HG02981 (cell line): Measurements from ENCODE around the gene IGSF21.

Experiments
- ATAC-seq: cut with Tn5 transposase; IDR thresholded peaks from one replicate; pipeline ENCODE4 v1.9.1; 2021; ENCODE audit warnings: mild to moderate bottlenecking, moderate library complexity; ENCODE audit not compliant: unreplicated experiment

The IGSF21 gene

GRCh38 chr1:18288722-18289121, 181.1 kb downstream of the IGSF21 start:
- no peak for ATAC-seq

DNA sequence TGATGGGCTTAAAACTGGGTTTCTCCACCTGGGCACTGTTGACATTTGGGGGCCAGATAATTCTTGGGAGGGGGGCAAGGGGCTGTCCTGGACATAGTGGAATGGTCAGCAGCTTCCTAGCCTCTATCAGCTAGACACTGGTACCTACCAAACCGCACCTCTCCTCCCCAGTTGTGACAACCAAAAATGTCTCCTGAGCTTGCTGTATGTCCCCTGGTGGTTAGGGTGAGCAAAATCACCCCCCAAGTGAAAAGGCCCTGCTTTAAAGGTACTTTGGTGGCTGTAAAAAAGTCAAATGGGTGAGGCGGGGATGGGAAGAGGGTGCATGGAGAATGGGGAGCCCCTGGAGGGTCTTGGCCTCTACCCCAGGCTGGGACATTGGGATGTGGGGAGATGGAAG, 182.0 kb downstream of the IGSF21 start:
- ATAC-seq: no peak

- ATAC-seq: no peak
Measured at GRCh38 chr1:18290740-18291412, 183.3 kb downstream of the IGSF21 start.

- no peak for ATAC-seq
Measured at GRCh38 chr1:18292531-18292930, 184.9 kb downstream of the IGSF21 start.

- no peak for ATAC-seq
Measured at GRCh38 chr1:18293291-18293690, 185.7 kb downstream of the IGSF21 start.

DNA sequence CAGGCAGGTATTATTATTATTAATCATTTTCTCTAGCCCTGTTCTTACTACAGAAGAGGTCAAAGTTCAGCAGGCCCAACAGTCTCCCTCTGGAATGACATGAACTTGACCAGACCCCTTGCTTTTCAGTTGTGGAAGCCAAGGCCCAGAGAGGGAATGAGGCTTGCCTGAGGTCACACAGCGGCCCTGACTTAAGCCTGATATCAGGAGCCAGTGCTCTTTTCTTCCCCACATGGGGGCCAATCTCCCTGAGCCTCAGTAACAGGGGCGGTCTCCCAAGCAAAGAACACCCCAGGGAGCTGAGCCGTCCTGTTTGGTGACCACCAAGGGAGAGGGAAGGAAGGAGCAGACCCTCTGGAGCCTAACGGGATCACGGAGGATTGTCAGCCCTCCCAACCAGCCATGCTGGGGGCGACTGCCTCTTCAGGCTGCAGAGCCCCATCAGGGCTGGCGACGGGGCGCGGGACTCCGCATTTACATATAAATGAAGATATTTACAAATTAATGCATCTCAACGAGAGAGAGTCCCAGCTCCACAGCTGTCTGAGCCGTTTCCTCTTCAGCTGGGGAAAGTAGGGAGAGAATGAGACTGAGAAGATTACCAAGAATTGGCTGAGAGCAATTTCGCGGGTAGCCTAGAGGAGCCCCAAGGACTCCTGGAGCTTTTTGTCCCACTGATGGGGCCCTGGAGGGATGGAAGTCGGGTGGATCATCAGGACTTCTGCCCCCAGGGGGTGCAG, 187.0 kb downstream of the IGSF21 start:
- no peak for ATAC-seq

DNA sequence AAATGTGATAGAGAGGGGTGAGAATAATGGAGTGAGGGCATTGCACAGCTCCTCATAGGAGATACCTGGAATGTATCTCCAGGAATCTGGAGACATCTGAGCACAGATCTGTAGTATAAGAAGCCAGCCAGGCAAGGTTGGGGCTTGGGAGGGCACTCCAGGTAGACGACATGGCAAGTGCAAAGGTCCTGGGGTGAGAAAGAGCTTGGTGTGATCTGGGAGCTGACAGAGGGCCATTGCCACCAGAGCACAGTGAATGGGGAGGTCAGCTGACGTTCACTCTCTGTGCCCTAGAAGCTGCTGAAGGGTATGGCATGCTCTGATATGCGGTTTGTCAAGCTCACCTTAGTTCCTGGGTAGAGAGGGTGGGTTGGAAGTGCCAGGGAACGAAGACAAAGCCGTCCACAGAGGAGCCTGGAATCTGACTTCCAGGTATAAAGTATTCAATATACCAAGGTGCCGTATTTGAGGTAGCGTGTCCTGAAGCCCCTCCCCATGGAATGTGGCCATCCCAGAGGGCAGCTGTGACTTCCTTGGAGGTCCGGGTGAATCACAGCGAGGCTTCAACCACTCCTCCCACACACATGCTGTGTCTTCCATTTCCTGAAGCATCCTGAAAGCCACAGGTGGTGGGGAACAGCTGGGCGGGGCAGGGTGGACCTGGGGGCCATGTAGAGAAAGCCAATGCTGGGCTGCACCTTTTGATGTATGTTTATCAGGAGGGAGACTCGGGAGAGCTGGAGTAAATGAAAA, 190.5 kb downstream of the IGSF21 start:
- no peak for ATAC-seq

GRCh38 chr1:18299441-18300338, 192.1 kb downstream of the IGSF21 start:
- ATAC-seq: no peak

DNA sequence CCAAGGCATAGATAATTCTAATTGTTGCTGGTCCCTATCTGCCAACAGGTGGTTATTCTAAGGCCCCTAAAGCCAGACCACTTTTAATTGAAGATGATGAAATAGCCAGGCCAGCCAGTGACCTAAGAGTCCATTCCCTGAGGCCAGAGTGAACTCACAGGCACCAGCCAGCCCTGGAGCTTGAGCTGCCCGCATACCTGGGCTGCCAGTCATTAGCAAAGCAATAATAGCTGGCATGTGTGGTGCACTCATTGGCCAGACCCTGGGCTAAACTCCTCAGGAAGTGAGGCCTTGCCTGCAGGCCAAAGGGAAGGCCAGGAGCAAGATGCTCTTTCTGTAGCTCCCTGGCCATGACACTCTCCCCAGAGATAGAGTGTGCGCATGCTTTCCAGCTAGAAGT, 192.8 kb downstream of the IGSF21 start:
- no peak for ATAC-seq

DNA sequence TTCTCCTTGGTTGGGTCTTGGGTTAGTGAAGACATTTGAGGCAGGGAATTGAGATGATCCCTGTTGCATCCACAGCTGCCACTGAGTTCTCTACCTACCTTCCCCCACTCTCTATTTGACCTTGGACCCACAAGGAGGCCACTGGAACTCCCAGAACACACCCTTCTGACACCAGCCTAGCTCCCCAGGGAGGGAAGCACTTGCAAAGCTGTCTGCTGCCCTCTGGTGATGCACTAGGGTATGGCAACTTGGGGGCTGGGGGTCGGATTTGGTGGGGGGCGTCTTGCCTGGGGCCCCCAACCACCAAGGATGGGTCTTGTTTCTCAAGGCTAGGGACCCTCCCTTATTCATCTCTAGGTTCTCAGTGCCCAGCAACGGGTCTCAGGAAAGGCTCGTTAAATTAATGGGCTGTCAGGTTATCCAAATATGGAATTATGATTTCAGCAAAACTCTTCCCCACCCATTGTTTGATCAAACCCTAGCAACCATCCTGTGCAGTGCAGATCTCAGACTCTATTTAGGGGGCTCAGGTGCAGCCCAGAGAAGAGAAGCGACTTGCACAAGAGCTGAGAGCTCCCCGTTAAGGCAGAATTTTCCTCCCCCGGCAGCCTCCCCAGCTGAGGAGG, 195.3 kb downstream of the IGSF21 start:
- no peak for ATAC-seq

GRCh38 chr1:18304151-18304869, 196.7 kb downstream of the IGSF21 start:
- no peak for ATAC-seq

DNA sequence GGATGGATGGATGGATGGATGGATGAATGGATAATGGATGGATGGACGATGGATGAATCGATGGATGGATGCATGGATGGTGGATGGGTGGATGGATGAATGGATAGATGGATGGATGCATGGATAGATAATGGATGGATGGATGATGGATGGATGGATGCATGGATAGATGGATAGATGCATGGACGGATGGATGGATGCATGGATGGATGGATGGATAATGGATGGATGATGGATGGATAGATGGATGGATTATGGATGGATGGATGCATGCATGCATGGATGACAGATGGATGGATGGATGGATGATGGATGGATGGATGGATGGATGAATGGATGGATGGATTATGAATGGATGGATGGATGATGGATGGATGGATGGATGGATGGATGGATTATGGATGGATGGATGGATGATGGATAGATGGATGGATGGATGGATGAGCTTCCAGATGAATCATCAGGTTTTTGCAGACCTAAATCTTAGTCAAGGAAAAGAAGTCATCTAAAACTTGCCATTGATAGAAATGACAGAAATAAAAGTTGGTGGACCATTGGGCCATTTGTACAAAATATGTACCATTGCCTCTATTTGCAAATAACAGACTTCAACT, 197.7 kb downstream of the IGSF21 start:
- ATAC-seq: no peak

- ATAC-seq: no peak
Measured at GRCh38 chr1:18307329-18307898, 199.8 kb downstream of the IGSF21 start.

DNA sequence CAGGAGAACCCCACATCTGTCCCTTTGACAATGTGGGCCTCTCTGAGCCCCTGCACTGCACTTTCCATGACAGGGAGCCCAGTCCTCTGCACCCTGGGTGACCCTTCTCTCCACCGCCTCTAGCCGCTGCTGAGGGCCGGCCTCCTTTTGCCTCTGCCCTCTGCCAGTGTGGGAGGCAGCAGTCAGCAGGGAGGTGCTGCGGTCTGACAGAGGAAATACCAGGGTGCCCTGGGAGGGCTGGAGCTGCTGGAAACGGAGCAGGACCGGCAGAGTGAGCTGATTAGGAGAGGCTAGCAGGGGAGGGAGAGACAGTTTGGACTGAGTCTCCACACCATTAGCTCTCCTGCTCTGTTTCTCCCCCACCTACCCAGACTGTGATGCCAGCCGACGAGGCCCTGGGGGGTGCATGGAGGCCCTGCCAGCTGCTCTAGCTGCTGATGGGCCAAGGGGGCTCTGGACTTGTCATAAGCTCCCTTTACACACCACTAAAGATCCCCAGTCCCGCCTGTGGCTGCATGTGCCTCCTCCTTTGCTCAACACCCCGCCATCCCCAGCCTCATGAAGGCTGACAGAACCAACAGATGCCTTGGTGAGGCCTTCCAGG, 202.1 kb downstream of the IGSF21 start:
- no peak for ATAC-seq

GRCh38 chr1:18312961-18313360, 205.4 kb downstream of the IGSF21 start:
- ATAC-seq: no peak

- no peak for ATAC-seq
Measured at GRCh38 chr1:18313523-18313922, 205.9 kb downstream of the IGSF21 start.

DNA sequence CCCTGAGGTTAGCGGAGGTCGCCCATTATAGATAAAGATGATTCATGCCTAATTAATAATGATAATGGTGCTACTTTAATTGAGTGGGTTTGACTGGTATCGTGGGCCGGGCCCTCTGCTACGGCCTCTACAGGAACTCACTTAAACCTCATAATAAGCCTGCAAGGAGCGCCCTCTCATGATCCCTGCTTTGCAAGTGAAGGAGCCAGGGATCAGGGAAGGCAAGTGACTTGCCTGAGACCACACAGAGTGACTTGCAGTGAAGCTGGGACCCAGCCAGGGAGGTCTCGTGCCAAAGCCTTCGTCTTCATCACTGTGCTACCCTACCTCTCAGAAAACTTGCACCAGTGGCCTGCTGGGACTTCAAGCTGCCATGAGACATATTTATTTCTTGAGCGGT, 206.8 kb downstream of the IGSF21 start:
- no peak for ATAC-seq

DNA sequence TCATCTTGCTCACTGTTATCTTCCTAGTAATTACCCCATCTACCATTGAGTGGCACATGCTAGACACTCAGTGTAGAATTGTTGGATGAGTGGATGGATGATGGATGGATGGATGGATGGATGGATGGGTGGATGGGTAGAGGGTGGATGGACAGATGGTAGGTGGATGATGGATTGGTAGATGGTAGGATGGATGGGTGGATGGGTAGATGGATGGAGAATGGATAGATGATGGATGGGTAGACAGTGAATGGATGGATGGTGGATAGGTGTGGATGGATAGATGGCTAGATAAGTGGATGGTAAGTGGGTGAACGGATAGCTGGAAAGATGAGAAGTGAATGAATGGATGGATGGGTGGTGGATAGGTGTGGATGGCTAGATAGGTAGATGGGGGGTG, 207.9 kb downstream of the IGSF21 start:
- no peak for ATAC-seq

- no peak for ATAC-seq
Measured at GRCh38 chr1:18316764-18317163, 209.2 kb downstream of the IGSF21 start.
